Measurements from ENCODE around the gene BEST1.
"Not testable (repeated sequence)": the region's sequence is repeated elsewhere in the genome, so short reads cannot be mapped to it uniquely, and the experiment has no call there.

Gene BEST1

GRCh38 chr11:61947486-61948210 is 2.5 kb upstream of the BEST1 start:
- DNase-seq (ENCODE audit: low read depth in 1 of 2, low spot score in 1 of 2) = peak in 1 of 2 donors; percentile 27

- DNase-seq (ENCODE audit: low read depth in 1 of 2, low spot score in 1 of 2) = no peak
Observed at GRCh38 chr11:61948505-61948904, 1.6 kb upstream of the BEST1 start.

DNA sequence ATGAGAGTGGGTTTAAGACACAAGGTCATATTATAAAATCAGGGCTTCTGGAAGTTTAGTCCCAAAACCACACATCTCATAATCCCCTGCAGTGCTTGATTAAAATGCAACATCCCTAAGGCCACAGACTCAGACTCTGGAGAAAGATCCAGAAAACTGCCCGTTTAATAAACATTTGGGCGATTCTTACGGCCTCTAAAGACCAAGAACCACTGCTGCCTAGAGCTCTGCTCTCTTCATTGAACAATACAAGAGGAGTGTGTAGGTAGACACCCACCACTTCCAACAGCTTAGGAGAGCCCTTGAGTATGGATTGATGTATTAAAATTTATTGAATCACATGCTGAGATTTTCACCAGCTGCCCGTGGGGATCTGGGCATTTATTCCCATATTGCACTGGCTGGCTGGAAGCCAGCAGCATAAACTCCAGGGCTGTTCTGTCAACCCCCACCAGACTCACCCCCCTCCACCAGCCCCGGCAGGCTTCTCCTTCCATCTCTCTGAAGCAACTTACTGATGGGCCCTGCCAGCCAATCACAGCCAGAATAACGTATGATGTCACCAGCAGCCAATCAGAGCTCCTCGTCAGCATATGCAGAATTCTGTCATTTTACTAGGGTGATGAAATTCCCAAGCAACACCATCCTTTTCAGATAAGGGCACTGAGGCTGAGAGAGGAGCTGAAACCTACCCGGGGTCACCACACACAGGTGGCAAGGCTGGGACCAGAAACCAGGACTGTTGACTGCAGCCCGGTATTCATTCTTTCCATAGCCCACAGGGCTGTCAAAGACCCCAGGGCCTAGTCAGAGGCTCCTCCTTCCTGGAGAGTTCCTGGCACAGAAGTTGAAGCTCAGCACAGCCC is 749 bp upstream of the BEST1 start:
- no peak for DNase-seq (ENCODE audit: low read depth in 1 of 2, low spot score in 1 of 2)

- DNase-seq (ENCODE audit: low read depth in 1 of 2, low spot score in 1 of 2) = no peak
Observed at GRCh38 chr11:61951484-61952135, 1.5 kb downstream of the BEST1 start.

DNA sequence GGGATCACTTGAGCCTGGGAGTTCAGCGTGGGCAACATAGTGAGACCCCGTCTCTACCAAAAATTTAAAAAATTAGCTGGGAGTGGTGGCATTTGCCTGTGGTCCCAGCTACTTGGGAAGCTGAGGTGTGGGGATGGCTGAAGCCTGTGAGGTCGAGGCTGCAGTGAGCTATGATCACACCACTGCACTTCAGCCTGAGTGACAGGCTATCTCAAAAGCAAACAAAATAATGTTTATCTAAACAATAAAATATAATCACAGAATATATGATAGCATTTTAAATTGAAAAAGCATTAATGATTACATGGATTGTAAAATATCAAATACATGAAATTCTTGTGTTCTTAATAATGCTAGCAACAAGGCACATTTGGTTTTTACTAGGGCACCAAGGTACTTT is 2.7 kb downstream of the BEST1 start:
- DNase-seq (ENCODE audit: low read depth in 1 of 2, low spot score in 1 of 2) = no peak

DNA sequence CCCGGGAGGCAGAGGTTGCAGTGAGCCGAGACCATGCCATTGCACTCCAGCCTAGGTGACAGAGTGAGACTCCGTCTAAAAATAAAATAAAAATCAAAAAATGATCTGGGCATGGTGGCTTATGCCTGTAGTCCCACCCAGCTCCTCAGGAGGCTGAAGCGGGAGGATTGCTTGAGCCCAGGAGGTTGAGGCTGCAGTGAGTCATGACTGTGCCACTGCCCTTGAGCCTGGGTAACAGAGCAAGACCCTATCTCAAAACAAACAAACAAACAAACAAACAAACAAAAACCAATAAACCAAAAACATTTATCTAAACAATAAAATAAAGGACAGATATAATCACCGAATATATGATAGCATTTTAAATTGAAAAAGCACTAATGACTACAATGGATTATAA is 3.5 kb downstream of the BEST1 start:
- DNase-seq (ENCODE audit: low read depth in 1 of 2, low spot score in 1 of 2) = not testable (repeated sequence)

DNA sequence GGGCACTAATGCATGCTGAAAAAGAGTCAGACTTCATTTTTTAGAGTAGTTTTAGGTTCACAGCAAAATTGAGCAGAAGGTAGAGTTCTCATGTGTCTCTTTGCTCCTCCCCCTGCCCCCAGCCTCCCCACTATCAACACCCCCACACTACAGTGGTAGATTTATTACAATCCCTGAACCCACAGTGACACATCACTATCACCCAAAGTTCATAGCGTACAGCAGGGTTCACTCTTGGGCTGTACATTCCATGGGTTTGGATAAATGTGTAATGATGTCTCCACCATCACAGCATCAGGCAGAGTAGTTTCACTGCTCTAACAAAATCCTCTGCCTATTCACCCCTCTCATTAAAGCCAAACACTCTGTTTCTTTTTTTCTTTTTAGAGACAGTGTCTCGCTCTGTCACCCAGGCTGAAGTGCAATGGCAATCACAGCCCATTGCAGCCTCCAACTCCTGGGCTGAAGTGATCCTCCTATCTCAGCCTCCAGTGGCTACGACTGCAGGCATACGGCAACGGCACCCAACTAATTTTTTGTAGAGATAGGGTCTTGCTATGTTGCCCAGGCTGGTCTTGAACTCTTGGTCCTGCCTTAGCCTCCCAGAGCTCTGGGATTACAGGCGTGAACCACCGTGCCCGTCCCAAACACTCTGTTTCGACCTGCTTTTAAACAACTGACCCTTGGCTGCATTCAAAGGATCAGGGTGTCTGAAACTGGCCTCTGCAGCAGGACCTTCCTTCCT is 4.1 kb downstream of the BEST1 start:
- DNase-seq (ENCODE audit: low read depth in 1 of 2, low spot score in 1 of 2) = no peak

- no peak for DNase-seq (ENCODE audit: low read depth in 1 of 2, low spot score in 1 of 2)
Observed at GRCh38 chr11:61954851-61955421, 4.8 kb downstream of the BEST1 start.

GRCh38 chr11:61955422-61956135 is 5.4 kb downstream of the BEST1 start:
- no peak for DNase-seq (ENCODE audit: low read depth in 1 of 2, low spot score in 1 of 2)

DNA sequence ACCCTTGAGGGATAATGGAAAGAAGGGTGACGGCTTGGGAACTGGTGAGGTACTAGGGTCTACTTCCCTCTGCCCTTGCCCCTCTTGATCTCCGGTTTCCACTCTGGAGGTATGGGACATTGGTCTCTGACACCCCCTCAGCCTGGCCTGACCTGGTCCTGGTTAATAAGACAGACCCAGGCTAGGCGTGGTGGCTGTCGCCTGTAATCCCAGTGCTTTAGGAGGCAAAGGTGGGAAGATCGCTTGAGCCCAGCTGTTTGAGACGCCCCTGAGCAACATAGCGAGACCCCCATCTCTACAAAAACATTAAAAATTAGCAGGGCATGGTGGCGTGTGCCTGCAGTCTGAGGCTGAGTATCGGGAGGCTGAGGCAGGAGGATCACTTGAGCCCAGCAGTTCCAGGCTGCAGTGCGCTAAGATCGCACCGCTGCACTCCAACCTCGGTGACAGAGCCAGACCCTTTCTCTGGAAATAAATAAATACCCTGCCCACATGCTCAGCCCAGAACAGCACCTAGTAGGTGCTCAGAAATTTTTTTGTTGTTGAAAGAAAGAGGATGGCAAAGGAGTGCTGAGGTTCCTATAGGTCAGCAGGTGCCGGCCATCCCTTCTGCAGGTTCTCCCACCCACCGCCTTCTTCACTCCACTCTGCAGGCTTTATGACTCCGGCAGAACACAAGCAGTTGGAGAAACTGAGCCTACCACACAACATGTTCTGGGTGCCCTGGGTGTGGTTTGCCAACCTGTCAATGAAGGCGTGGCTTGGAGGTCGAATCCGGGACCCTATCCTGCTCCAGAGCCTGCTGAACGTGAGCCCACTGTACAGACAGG is 6.3 kb downstream of the BEST1 start:
- no peak for DNase-seq (ENCODE audit: low read depth in 1 of 2, low spot score in 1 of 2)

- DNase-seq (ENCODE audit: low read depth in 1 of 2, low spot score in 1 of 2) = no peak
Observed at GRCh38 chr11:61957021-61957770, 7.0 kb downstream of the BEST1 start.

- no peak for DNase-seq (ENCODE audit: low read depth in 1 of 2, low spot score in 1 of 2)
Observed at GRCh38 chr11:61958590-61958989, 8.4 kb downstream of the BEST1 start.

DNA sequence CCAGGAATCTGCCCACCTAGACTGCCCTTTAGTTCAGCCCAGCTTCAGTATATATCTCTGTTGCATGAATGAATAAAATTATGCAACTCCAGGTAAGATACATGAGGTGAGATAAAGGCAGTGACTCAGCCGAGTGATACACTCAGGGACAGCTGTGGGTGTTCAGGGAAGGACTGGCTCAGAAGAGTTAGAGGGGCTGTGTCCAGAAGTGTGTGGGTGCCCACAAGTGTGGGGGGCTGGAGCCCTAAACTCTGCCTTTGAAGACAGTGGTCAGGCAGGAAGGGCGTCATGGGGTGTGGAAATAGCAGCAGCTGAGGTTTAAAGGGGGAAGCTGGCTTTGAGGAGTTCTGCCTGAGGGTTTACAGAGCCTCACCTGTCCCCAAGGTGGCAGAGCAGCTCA is 9.0 kb downstream of the BEST1 start:
- DNase-seq (ENCODE audit: low read depth in 1 of 2, low spot score in 1 of 2) = no peak

DNA sequence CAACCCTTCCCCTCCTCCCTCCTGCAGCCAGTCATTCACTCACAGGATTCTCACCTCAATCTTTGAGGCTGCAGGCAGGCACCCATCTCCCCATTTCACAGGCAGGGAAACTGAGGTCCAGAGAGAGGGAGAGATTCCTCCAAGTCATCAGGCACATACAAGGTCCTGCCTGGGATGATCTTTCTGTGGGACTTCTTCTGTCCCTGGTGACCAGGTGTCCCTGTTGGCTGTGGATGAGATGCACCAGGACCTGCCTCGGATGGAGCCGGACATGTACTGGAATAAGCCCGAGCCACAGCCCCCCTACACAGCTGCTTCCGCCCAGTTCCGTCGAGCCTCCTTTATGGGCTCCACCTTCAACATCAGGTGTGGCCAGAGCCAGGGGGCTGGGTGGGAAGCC is 9.5 kb downstream of the BEST1 start:
- no peak for DNase-seq (ENCODE audit: low read depth in 1 of 2, low spot score in 1 of 2)

- DNase-seq (ENCODE audit: low read depth in 1 of 2, low spot score in 1 of 2) = no peak
Observed at GRCh38 chr11:61960532-61960931, 10.4 kb downstream of the BEST1 start.

GRCh38 chr11:61961570-61962212 is 11.5 kb downstream of the BEST1 start:
- no peak for DNase-seq (ENCODE audit: low read depth in 1 of 2, low spot score in 1 of 2)

GRCh38 chr11:61962213-61963015 is 12.3 kb downstream of the BEST1 start:
- no peak for DNase-seq (ENCODE audit: low read depth in 1 of 2, low spot score in 1 of 2)

DNA sequence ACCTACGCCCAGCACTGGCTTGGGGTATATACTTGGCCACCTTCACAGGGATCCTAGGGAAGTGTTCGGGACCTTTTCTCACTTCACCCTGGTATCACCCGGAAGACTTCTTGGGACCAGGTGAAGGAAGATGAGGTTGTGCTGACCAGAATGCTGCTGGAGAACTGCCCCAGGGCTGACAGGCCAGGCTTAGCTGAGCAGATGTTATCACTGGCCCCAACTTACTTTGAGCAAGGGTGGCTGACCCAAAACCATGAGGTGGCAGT is 12.8 kb downstream of the BEST1 start:
- DNase-seq (ENCODE audit: low read depth in 1 of 2, low spot score in 1 of 2) = no peak
